ENCODE measurements around the gene RALGPS1.

RALGPS1 gene

DNA sequence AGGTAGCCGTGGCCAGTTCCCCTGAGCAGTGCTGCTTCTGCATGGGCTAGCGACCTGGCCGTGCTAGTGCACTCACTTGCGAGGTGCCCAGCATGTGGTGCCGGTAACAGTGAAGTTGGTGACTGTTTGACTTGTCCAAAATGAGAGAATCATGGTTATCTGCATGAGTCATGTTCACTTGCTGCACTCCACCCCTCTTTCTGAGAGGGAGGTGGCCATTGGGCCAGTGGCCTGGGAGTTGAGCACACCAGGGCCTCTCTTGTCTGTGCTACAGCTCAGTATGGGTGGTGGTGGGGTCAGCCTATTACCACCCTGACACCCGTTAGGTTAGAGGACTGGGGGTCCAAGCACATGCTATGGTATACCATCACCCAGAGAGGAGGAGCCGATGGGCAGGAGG lies 294.6 kb downstream of the RALGPS1 start:
- no peak for DNase-seq (ENCODE audit: low spot score)

DNA sequence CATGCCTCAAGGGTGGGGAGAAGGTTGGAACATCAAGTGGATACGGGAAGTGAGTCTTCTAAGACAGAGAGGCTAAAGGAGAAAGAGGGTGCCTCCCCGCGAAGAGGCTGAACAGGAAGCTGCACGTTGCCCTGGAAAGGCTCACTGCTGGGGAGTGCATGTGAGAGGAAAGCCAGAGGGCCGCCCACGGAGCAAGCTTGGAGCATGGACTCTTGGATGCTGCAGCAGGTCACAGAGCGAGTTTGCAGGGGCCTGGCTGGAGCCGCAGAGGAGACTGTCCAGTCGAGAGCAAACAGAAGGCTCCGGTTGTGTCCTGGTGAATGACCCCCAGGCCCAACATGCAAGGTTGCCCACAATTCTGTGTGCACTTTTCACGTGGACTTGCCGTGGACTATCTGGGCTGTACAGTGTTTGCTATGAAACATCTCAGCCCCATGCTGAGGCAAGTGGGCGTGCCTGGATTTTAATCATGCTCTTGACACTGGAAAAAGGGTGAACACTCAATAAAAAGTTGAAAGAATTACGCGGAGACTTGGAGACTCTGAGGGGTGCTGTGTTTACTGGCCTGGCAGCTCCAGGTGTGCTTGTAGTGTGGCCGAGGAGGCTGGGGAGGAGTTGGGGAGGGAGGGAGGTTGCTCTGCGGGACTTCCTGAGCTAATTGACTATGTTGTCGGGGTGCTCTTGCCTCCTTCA lies 295.5 kb downstream of the RALGPS1 start:
- DNase-seq (ENCODE audit: low spot score): no peak

DNA sequence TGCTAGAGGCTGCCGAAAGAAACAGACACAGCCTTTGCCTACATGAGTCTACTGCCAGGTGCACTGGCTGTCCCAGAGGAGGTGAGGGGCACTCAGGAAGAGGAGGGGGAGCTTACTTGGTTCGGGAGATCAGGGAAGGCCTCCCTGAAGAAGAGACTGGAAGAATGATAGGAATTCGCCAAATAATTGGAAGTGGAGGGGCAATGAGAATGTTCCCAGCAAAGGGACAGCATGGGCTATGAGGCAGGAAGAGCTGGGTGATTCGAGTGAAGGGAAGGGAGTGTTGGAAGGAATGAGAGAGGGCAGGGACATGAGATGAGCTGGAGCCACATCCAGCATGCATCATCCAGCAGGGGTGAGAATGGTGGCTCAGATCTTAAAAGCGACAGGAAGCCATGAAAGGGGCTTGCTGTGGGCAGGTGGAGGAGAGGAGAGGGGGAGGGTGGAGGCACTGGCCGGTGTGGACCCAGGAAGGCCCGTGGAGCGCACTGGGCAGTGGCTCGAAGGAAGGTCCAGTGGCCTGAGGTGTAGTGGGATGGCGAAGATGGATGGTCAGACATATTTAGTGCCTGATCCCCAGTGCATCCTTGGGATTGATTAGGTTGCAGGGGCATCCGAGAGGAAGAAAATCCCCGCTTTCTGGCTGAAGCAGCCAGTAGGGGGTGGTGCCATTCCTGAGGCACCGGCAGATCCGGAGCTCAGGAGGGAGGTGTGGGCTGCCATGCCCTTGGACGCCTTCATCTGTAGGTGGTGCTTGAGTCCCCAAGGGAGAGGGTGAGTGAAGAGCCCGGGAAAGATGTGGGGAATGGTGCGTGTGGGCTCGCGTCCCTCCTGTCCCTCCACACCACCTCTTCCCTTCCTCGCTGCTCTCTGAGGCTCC lies 296.5 kb downstream of the RALGPS1 start:
- peak; percentile 69 for DNase-seq (ENCODE audit: low spot score)

DNA sequence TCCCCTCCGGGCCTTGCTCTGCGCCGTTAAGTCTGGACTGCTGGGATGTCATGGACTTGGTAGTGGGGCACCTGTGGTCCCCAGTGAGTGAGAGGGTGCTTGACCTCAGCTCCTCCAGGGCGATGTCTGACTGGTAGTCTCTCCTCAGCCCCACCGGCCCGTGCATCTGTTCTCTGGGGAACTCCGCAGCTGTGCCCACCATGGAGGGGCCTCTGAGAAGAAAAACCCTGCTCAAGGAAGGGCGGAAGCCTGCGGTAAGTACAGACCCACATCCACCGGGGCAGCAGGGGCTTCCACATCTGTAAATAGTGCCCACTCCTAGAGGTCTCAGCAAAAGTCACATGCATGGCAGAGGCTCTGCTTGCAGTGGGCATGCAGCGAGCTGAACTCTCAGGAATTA lies 297.4 kb downstream of the RALGPS1 start:
- DNase-seq (ENCODE audit: low spot score): no peak

GRCh38 chr9:127212453-127212852 lies 297.9 kb downstream of the RALGPS1 start:
- DNase-seq (ENCODE audit: low spot score): no peak

GRCh38 chr9:127213859-127214258 lies 299.3 kb downstream of the RALGPS1 start:
- DNase-seq (ENCODE audit: low spot score): no peak

- DNase-seq (ENCODE audit: low spot score): peak; percentile 78
These were observed 300.1 kb downstream of the RALGPS1 start for GRCh38 chr9:127214421-127215267.

GRCh38 chr9:127215268-127216209 lies 301.0 kb downstream of the RALGPS1 start:
- no peak for DNase-seq (ENCODE audit: low spot score)

- no peak for DNase-seq (ENCODE audit: low spot score)
These were observed 301.8 kb downstream of the RALGPS1 start for GRCh38 chr9:127216210-127216887.

DNA sequence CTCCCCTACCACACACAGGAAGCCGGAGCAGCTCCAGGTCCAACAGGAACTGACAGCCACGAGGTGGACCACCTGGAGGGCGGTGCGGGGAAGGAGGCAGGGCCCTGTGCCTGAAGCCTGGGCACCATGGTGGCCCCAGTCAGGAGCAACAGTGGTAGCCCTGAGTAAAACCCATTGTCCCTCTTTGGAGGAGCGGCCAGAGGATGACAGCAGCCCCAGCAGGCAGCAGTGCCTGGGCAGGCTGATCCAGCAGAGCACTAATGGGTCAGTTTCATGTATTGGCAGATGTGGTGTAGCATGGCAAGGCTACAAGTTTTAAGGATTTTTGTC lies 302.3 kb downstream of the RALGPS1 start:
- DNase-seq (ENCODE audit: low spot score): no peak

DNA sequence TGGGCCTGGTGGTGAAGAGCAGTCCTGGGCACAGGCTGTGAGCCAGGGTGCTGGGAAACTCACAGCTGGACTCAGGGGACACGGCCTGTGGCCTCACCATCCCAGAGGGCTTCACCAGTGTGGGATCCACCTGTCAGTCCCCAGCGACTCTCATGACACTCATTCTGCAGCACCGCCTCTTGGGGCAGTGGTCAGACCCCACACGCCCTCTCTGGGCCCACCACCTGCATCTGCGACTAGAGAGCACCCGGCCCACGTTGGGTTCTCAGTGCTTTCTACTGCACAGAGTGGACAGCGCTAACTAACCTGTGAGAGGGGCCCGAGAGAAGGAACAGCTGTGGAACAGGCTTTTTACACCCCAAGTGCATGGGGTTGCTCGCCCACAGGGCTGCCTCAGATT lies 304.2 kb downstream of the RALGPS1 start:
- no peak for DNase-seq (ENCODE audit: low spot score)

- no peak for DNase-seq (ENCODE audit: low spot score)
These were observed 304.9 kb downstream of the RALGPS1 start for GRCh38 chr9:127219520-127219919.

GRCh38 chr9:127221695-127222094 lies 307.1 kb downstream of the RALGPS1 start:
- no peak for DNase-seq (ENCODE audit: low spot score)

DNA sequence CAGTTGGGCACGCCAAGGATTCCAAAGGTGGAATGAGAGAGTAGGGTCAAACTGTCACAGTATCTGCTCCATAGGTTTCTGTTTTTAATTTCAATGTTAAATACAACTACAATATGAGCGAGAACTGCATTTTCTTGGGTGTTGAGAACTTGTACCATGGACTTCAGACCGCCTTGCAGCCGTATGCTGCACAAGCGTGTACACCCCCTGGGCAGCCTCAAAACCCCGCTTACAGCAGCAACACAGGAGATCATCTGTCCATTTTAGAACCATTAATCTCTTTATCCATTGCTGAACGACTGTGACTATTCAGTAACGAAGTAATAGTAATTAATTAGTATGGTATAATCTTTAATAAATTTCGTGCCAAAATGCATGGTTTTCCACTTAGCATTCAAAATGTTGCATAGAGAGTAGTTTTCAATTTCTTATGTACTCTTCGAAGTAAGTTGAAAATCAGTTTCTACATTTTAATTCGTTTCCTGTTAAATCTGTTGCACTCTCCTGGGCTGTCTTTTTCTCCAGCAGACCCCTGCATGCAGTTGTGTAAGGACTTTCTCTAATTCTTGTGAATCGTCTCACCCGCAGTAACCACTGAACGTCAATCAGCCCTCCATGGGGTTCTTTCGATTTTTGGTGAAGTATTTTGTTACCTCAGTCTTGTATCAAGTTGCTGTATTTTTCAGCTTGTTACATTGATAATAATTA lies 308.0 kb downstream of the RALGPS1 start:
- DNase-seq (ENCODE audit: low spot score): no peak

DNA sequence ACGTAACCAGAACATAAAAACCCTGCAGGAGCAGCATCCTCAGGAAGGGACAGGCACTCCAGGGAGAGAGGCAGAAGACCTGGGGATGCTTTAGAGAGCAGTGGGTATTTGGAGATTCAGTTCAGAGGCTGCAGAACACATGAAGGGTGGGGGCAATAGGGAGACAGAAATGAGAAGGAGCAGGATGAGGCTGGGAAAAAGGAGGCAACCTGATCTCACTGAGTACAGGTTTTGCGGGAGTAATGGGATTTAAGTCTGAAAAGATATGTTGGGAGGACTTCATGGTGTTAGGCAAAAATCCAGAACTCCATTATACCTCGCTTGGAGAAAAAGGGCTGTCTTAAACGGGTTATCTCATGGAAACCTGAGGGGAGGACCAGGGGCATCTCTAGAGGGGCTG lies 308.7 kb downstream of the RALGPS1 start:
- no peak for DNase-seq (ENCODE audit: low spot score)

- peak; percentile 32 for DNase-seq (ENCODE audit: low spot score)
These were observed 309.2 kb downstream of the RALGPS1 start for GRCh38 chr9:127223810-127224177.

GRCh38 chr9:127224178-127224882 lies 309.7 kb downstream of the RALGPS1 start:
- peak; percentile 99 for DNase-seq (ENCODE audit: low spot score)

DNA sequence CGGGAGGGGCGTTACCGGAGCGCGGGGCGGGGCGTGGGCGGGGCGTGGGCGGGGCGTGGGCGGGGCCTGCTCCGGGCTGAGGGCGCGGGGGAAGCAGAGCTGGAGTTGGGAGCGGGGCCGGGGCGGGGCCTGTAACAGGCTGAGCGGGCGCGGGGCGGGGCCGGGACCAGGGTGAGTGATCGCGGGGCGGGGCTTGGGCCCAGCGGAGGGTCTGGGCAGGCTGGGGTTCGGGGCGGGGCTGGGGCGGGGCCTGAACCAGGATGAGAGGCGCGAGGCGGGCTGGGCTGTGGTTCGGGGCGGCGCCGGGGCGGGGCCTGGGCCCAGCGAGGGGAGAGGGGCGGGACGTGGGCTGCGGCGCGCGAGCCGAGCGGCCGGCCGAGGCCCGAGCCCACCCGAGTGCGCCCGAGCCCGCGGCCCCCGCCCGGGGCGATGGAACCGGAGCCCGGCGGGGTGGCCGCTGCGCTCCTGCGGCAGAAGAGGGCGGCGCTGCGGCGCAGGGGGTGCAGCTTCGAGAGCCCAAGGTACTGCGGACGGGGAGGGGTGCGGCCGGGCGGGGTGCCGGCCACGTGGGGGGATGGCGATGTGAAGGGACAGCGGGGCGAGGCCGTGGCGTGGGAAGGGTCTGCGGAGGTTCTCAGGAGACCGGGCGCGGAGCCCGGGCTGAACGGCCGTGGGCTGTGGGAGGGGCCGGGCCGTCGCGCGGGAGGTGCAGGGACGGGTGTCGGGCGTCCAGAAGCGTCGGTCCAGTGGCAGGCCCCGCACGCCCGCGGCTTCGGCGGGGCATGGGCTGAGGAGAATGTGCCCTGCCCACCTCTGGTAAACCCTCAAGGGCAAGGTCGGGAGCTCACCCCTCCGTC lies 310.5 kb downstream of the RALGPS1 start:
- peak; percentile 99 for DNase-seq (ENCODE audit: low spot score)
